GOT3 (cell line): ENCODE results near the gene PSMG3.

Experiments used
- DNase-seq: peaks from one replicate; lab custom pipeline; 2025; ENCODE audit warnings: mixed read lengths; lab: John Stamatoyannopoulos, UW

The PSMG3 gene

GRCh38 chr7:1558181-1558811 lies 11.5 kb downstream of the PSMG3 start:
- no peak for DNase-seq

- DNase-seq: no peak
Measured at GRCh38 chr7:1557771-1558170, 12.1 kb downstream of the PSMG3 start.

GRCh38 chr7:1557006-1557405 lies 12.8 kb downstream of the PSMG3 start:
- DNase-seq: no peak

GRCh38 chr7:1555813-1556543 lies 13.9 kb downstream of the PSMG3 start, which contains the start of gene TMEM184A:
TSS of gene TMEM184A (minus strand) at chr7:1556205. CDS start at chr7:1555484, 721 bp downstream.
- DNase-seq: no peak

- no peak for DNase-seq
Measured at GRCh38 chr7:1555046-1555812, 14.6 kb downstream of the PSMG3 start.

- no peak for DNase-seq
Measured at GRCh38 chr7:1554333-1555045, 15.3 kb downstream of the PSMG3 start.

GRCh38 chr7:1553512-1554210 lies 16.2 kb downstream of the PSMG3 start:
- DNase-seq: no peak

- DNase-seq: no peak
Measured at GRCh38 chr7:1552200-1552599, 17.6 kb downstream of the PSMG3 start.

- no peak for DNase-seq
Measured at GRCh38 chr7:1550846-1551155, 19.0 kb downstream of the PSMG3 start.

GRCh38 chr7:1550005-1550845 lies 19.6 kb downstream of the PSMG3 start:
- DNase-seq: no peak

- DNase-seq: no peak
Measured at GRCh38 chr7:1549357-1550004, 20.4 kb downstream of the PSMG3 start.

- DNase-seq: no peak
Measured at GRCh38 chr7:1548944-1549343, 20.9 kb downstream of the PSMG3 start.

GRCh38 chr7:1548438-1548831 lies 21.4 kb downstream of the PSMG3 start:
- DNase-seq: no peak

GRCh38 chr7:1547777-1548437 lies 21.9 kb downstream of the PSMG3 start:
- DNase-seq: no peak

GRCh38 chr7:1546909-1547776 lies 22.7 kb downstream of the PSMG3 start:
- DNase-seq: no peak

- DNase-seq: no peak
Measured at GRCh38 chr7:1546274-1546908, 23.4 kb downstream of the PSMG3 start.

GRCh38 chr7:1545417-1546246 lies 24.2 kb downstream of the PSMG3 start:
- no peak for DNase-seq
